Neural cell (in vitro differentiated cells): ENCODE data around the gene FAM118A. TPM values are rescaled to one million over a fixed set of nuclear protein-coding genes. Genes with fewer than 3 reads are reported as not detected.

ENCODE experiments used
- H2AFZ ChIP-seq: fragments of 200-600, 300-800 bp; sonication (generic), shearing (Covaris generic); 2 replicates; pipeline ENCODE4 v1.6.0; 2014; ENCODE audit warnings: low read depth, mild to moderate bottlenecking, antibody characterized with exemption, low read length, moderate library complexity
- H3F3A ChIP-seq: fragments of 200-600 bp; shearing (Covaris generic); 2 replicates; pipeline ENCODE4 v1.6.1; 2016; ENCODE audit warnings: mild to moderate bottlenecking, moderate library complexity, mixed read lengths, antibody characterized with exemption, low read length; ENCODE audit not compliant: insufficient read depth, poor library complexity, severe bottlenecking
- H3K27ac ChIP-seq: fragments of 200-600, 300-800 bp; sonication (generic), shearing (Covaris generic); 2 replicates; pipeline ENCODE4 v1.5.1; 2014; ENCODE audit warnings: mild to moderate bottlenecking, low read length, moderate library complexity
- H3K27me3 ChIP-seq: fragments of 300-800, 200-600 bp; sonication (generic), shearing (Covaris generic); 2 replicates; pipeline ENCODE4 v1.6.0; 2014; ENCODE audit warnings: mild to moderate bottlenecking, low read depth, low read length, moderate library complexity; ENCODE audit not compliant: insufficient read depth
- H3K36me3 ChIP-seq: fragments of 300-800, 200-600 bp; sonication (generic), shearing (Covaris generic); 2 replicates; pipeline ENCODE4 v1.5.1; 2014; ENCODE audit warnings: mild to moderate bottlenecking, antibody characterized with exemption, low read length, moderate library complexity; ENCODE audit not compliant: insufficient read depth
- H3K4me2 ChIP-seq: fragments of 300-800, 200-600 bp; sonication (generic), shearing (Covaris generic); 2 replicates; pipeline ENCODE4 v1.6.0; 2014; ENCODE audit warnings: mild to moderate bottlenecking, low read length
- H3K4me3 ChIP-seq: fragments of 300-800, 200-600 bp; sonication (generic), shearing (Covaris generic); 2 replicates; pipeline ENCODE4 v1.5.1; 2014; ENCODE audit warnings: mild to moderate bottlenecking, low read length, moderate library complexity
- H3K79me2 ChIP-seq: fragments of 200-600 bp; shearing (Covaris generic); replicated peaks from 2 replicates; pipeline ENCODE4 v1.6.0; 2014; ENCODE audit warnings: mild to moderate bottlenecking, low read length, moderate library complexity; ENCODE audit not compliant: insufficient read depth
- H3K9ac ChIP-seq: fragments of 300-800, 200-600 bp; sonication (generic), shearing (Covaris generic); 2 replicates; pipeline ENCODE4 v1.6.1; 2016; ENCODE audit warnings: mild to moderate bottlenecking, low read length, mixed read lengths
- H3K9me2 ChIP-seq: fragments of 200-600 bp; shearing (Covaris generic); 2 replicates; pipeline ENCODE4 v1.6.1; 2016; ENCODE audit warnings: mild to moderate bottlenecking, low read length, mixed read lengths; ENCODE audit not compliant: insufficient read depth
- H3K9me3 ChIP-seq: fragments of 200-600, 300-800 bp; sonication (generic), shearing (Covaris generic); 2 replicates; pipeline ENCODE4 v1.6.1; 2016; ENCODE audit warnings: mild to moderate bottlenecking, mixed run types, low read length, moderate library complexity, mixed read lengths
- H4K20me1 ChIP-seq: fragments of 200-600 bp; shearing (Covaris generic); 2 replicates; pipeline ENCODE4 v1.6.1; 2016; ENCODE audit warnings: mild to moderate bottlenecking, mixed run types; ENCODE audit not compliant: insufficient read depth
- EP300 ChIP-seq: fragments of 450-650 bp; conservative IDR thresholded peaks from 2 replicates; pipeline ENCODE4 v1.6.1; 2014; ENCODE audit warnings: antibody characterized with exemption, mild to moderate bottlenecking, moderate library complexity; ENCODE audit not compliant: poor library complexity, severe bottlenecking
- EZH2 ChIP-seq: fragments of 200-600, 300-800 bp; shearing (Covaris generic), sonication (generic); IDR thresholded peaks from 2 replicates; pipeline ENCODE4 v1.6.1; 2014; ENCODE audit warnings: antibody characterized with exemption, low read length, borderline replicate concordance, mild to moderate bottlenecking; ENCODE audit not compliant: insufficient read depth, poor library complexity, severe bottlenecking
- MXI1 ChIP-seq: fragments of 450-650 bp; conservative IDR thresholded peaks from 2 replicates; pipeline ENCODE4 v1.6.1; 2014; ENCODE audit warnings: antibody characterized with exemption, mild to moderate bottlenecking; ENCODE audit not compliant: poor library complexity, severe bottlenecking
- POLR2AphosphoS5 ChIP-seq: IDR thresholded peaks from 2 replicates; pipeline ENCODE4 v1.6.1; 2012
- RAD21 ChIP-seq: fragments of 450-650 bp; conservative IDR thresholded peaks from 2 replicates; pipeline ENCODE4 v1.6.1; 2014; ENCODE audit warnings: antibody characterized with exemption, mild to moderate bottlenecking, moderate library complexity
- SMC3 ChIP-seq: fragments of 450-650 bp; conservative IDR thresholded peaks from 2 replicates; pipeline ENCODE4 v1.6.1; 2014; ENCODE audit warnings: antibody characterized with exemption, mild to moderate bottlenecking, moderate library complexity; ENCODE audit not compliant: poor library complexity
- TAF1 ChIP-seq: IDR thresholded peaks from 2 replicates; pipeline ENCODE4 v1.6.1; 2012; ENCODE audit warnings: low read depth
- polyA plus RNA-seq: library from polyadenylated mRNA; depleted of rRNA; stranded (reverse); fragments of >200 nt; gene quantifications from 2 replicates; pipeline ENCODE4 v1.2.3, GENCODE V29; 2014
- TF ChIP-seq, protein P1 (sequence below): IDR thresholded peaks from 2 replicates; pipeline ENCODE4 v1.6.1; 2012; ENCODE audit warnings: borderline replicate concordance
- TF ChIP-seq, protein P2 (sequence below): fragments of 450-650 bp; IDR thresholded peaks from 2 replicates; pipeline ENCODE4 v1.5.1; 2014; ENCODE audit warnings: antibody characterized with exemption, mild to moderate bottlenecking, moderate library complexity; ENCODE audit not compliant: poor library complexity, severe bottlenecking

The FAM118A gene
- polyA plus RNA-seq, 1 donor from 2014 or later: 9.6 TPM

DNA sequence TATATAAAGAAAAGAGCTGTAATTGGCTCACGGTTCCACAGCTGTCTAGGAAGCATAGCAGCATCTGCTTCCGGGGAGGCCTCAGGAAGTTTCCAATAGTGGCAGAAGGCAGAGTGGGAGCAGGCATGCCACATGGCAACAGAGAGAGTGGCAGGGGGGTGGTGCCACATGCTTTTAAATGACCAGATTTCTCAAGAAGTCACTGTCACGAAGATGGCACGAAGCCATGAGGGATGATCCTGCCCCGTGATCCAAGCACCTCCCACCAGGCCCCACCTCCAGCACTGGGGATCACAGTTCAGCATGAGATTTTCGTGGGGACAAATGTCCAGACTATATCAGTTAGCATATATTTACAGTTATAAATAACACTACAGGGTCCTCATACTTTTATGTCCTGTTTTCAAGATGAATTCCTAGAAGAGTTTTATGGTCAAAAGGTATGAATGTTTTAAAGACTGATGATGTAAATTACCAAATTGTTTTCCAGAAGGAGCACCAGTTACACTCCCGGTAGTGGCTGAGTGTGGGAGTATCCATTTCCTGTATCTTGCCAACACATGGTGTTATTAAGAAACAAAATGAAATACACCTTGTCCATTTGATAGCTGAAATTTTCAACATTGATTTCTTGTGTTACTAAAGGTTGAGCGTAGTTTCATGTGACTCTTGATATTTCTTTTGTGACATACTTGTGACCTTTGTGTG lies 19.2 kb downstream of the FAM118A start:
- Histone ChIP-seq H3K79me2 (no peaks in the 10 kb centered on the region), H3K4me2 (no peak overlapping the region), H3K36me3 (no peaks in the 10 kb centered on the region), H4K20me1 (no peaks in the 10 kb centered on the region), H2AFZ (no peak overlapping the region), H3K9me2 (no peaks in the 10 kb centered on the region), H3K27ac (no peak overlapping the region), H3K4me3 (no peak overlapping the region), H3K9ac (no peak overlapping the region), H3K9me3 (no peaks in the 10 kb centered on the region), H3F3A (no peaks in the 10 kb centered on the region), H3K27me3 (no peaks in the 10 kb centered on the region)
- TF ChIP-seq SMC3: no peak
- TF ChIP-seq TAF1: no peak
- TF ChIP-seq MXI1: no peak
- TF ChIP-seq POLR2AphosphoS5: no peak
- TF ChIP-seq, protein P1, sequence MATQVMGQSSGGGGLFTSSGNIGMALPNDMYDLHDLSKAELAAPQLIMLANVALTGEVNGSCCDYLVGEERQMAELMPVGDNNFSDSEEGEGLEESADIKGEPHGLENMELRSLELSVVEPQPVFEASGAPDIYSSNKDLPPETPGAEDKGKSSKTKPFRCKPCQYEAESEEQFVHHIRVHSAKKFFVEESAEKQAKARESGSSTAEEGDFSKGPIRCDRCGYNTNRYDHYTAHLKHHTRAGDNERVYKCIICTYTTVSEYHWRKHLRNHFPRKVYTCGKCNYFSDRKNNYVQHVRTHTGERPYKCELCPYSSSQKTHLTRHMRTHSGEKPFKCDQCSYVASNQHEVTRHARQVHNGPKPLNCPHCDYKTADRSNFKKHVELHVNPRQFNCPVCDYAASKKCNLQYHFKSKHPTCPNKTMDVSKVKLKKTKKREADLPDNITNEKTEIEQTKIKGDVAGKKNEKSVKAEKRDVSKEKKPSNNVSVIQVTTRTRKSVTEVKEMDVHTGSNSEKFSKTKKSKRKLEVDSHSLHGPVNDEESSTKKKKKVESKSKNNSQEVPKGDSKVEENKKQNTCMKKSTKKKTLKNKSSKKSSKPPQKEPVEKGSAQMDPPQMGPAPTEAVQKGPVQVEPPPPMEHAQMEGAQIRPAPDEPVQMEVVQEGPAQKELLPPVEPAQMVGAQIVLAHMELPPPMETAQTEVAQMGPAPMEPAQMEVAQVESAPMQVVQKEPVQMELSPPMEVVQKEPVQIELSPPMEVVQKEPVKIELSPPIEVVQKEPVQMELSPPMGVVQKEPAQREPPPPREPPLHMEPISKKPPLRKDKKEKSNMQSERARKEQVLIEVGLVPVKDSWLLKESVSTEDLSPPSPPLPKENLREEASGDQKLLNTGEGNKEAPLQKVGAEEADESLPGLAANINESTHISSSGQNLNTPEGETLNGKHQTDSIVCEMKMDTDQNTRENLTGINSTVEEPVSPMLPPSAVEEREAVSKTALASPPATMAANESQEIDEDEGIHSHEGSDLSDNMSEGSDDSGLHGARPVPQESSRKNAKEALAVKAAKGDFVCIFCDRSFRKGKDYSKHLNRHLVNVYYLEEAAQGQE: no peak
- no peak for TF ChIP-seq RAD21
- no peak for TF ChIP-seq EP300
- no peak for TF ChIP-seq EZH2

DNA sequence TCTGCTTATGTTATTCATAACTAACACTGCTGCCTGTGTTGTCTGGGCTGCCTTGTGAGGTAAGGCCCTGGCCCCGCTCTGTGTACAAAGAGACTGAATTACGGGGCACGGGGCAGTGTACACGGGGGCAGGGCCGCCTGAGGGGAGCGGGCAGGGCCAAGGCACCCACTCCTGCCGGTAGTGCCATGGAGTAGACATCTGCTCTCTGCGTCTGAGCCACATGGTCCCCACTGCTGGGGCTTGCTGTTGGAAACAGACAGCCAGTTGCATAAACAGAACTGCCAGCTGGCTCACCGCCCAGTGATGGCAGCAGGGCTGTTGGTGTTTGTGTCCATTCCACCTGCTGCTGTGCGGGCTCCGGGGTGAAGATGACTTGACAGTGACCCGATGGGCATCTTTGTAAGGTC lies 19.8 kb downstream of the FAM118A start:
- H3K9me2 ChIP-seq: no peaks in the 10 kb centered on the region
- no peaks in the 10 kb centered on the region for H4K20me1 ChIP-seq
- no peaks in the 10 kb centered on the region for H3K36me3 ChIP-seq

More for the DNA sequence above, 19.8 kb downstream of the FAM118A start:
- Histone ChIP-seq H3K4me2 (no peak overlapping the region), H3F3A (no peaks in the 10 kb centered on the region), H3K9me3 (no peaks in the 10 kb centered on the region), H3K9ac (no peak overlapping the region), H3K79me2 (no peaks in the 10 kb centered on the region), H3K4me3 (no peak overlapping the region), H2AFZ (no peak overlapping the region), H3K27ac (no peak overlapping the region), H3K27me3 (no peaks in the 10 kb centered on the region)
- TF ChIP-seq SMC3 (no peak), POLR2AphosphoS5 (no peak), TAF1 (no peak), EP300 (no peak), RAD21 (no peak), EZH2 (no peak), MXI1 (no peak)
- TF ChIP-seq, protein P1: no peak
- TF ChIP-seq, protein P2, sequence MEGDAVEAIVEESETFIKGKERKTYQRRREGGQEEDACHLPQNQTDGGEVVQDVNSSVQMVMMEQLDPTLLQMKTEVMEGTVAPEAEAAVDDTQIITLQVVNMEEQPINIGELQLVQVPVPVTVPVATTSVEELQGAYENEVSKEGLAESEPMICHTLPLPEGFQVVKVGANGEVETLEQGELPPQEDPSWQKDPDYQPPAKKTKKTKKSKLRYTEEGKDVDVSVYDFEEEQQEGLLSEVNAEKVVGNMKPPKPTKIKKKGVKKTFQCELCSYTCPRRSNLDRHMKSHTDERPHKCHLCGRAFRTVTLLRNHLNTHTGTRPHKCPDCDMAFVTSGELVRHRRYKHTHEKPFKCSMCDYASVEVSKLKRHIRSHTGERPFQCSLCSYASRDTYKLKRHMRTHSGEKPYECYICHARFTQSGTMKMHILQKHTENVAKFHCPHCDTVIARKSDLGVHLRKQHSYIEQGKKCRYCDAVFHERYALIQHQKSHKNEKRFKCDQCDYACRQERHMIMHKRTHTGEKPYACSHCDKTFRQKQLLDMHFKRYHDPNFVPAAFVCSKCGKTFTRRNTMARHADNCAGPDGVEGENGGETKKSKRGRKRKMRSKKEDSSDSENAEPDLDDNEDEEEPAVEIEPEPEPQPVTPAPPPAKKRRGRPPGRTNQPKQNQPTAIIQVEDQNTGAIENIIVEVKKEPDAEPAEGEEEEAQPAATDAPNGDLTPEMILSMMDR: no peak
